Adrenal gland (tissue), 9 donors: ENCODE results near the gene RMP24.
A peak's percentile ranks its signal among the peaks of the same experiment; 100 is the strongest.
"Not testable (repeated sequence)": the region's sequence is repeated elsewhere in the genome, so short reads cannot be mapped to it uniquely, and the experiment has no call there.

ENCODE experiments used
- DNase-seq, 7 donors: peaks; one replicate each; pipeline ENCODE4 v3.0.0-alpha.2; 2019 to 2020
- H3K27ac ChIP-seq, 5 donors: fragments of 200-600 bp; sonication (generic) in 4 of 5; 1 replicate in 3 of 5; 2 replicates in 2 of 5; pipeline versions ENCODE4 v1.5.1 to v1.8.0; 2016 to 2020; ENCODE audit warnings: mild to moderate bottlenecking in 1 of 5
- H3K27me3 ChIP-seq: fragments of 200-600 bp; 2 replicates; pipeline ENCODE4 v1.8.0; 2021
- H3K36me3 ChIP-seq, 2 donors: fragments of 200-600 bp; replicated peaks in 1 of 2; 1 replicate in 1 of 2; 2 replicates in 1 of 2; pipeline versions ENCODE4 v1.5.1 to v1.8.0; 2018 to 2022
- H3K4me1 ChIP-seq, 2 donors: fragments of 200-600 bp; replicated peaks in 1 of 2; 1 replicate in 1 of 2; 2 replicates in 1 of 2; pipeline versions ENCODE4 v1.5.1 to v1.8.0; 2018 to 2021
- H3K4me3 ChIP-seq, 4 donors: fragments of 200-600 bp; sonication (generic) in 3 of 4; one replicate each; pipeline ENCODE4 v1.5.1; 2016 to 2018
- H3K9me3 ChIP-seq, 3 donors: fragments of 200-600 bp; sonication (generic) in 1 of 3; replicated peaks in 1 of 3; 1 replicate in 2 of 3; 2 replicates in 1 of 3; pipeline versions ENCODE4 v1.5.1 to v1.8.0; 2016 to 2021
- CTCF ChIP-seq, 6 experiments: fragments of 450-650 bp in 4 of 6; fragments of 200-600 bp in 2 of 6; sonication (generic) in 1 of 6; IDR thresholded peaks; 1 replicate in 5 of 6; 2 replicates in 1 of 6; pipeline versions ENCODE4 v1.5.1 to v1.8.0; 2016 to 2021; ENCODE audit warnings: antibody characterized with exemption in 6 of 6, mild to moderate bottlenecking in 2 of 6, moderate library complexity in 1 of 6
- POLR2A ChIP-seq, 2 donors: fragments of 450-650 bp; IDR thresholded peaks; one replicate each; pipeline ENCODE4 v1.6.1; 2017; ENCODE audit warnings: antibody characterized with exemption in 2 of 2, mild to moderate bottlenecking in 2 of 2, moderate library complexity in 1 of 2
- WGBS, 4 donors: extraction: QIAGEN DNeasy Blood & Tissue Kit in 2 of 4; methylation state at CpG; one replicate each; pipeline versions ENCODE4 v1.1.5 to v1.1.7; 2013 to 2017; 5-methylcytosine and 5-hydroxymethylcytosine counted together
- intact Hi-C, 2 donors: fragments of 100-400 bp; cut with DNase I; formaldehyde crosslinking; loops; one replicate each; pipeline versions ENCODE4 v1.14.1 to v1.15.0; 2022 to 2023
- donor health status: healthy with polysubstance abuse.
- donor health status: Bipolar disorder and iron deficiency.
- donor health status: DM: yes; HTN: yes; CAD: no.
- donor health status: DM: no; HTN: no; CAD: no.
- donor health status: DM: no; HTN: no; CAD: no.

Gene RMP24

GRCh38 chr18:35964319-35964718 is 8.2 kb upstream of the RMP24 start:
- Histone ChIP-seq H3K4me1 (no peaks in the 10 kb centered on the region), H3K36me3 (no peaks in the 10 kb centered on the region), H3K9me3 (no peaks in the 10 kb centered on the region), H3K27me3 (no peaks in the 10 kb centered on the region), H3K4me3 (no peak overlapping the region), H3K27ac (no peak overlapping the region)
- no peak for TF ChIP-seq POLR2A (IDR thresholded peaks at IDR 0.05)
- no peak for TF ChIP-seq CTCF (IDR thresholded peaks at IDR 0.05)
- no peak for DNase-seq
- intact Hi-C loops, result no loop called here

- H3K36me3 ChIP-seq, DNase-seq, H3K27ac ChIP-seq, H3K27me3 ChIP-seq, H3K9me3 ChIP-seq, H3K4me3 ChIP-seq, intact Hi-C loops, H3K4me1 ChIP-seq: not testable (repeated sequence)
- 82 to 89% (median 88%) methylated on average over 4 of the region's 4 CpGs for WGBS, 4 donors
These were observed 4.6 kb upstream of the RMP24 start for GRCh38 chr18:35967866-35968265.

- H3K36me3 ChIP-seq, result no peaks in the 10 kb centered on the region
- no peaks in the 10 kb centered on the region for H3K9me3 ChIP-seq
- TF ChIP-seq POLR2A (IDR thresholded peaks at IDR 0.05) (no peak), CTCF (IDR thresholded peaks at IDR 0.05) (no peak)
- H3K27me3 ChIP-seq, result no peaks in the 10 kb centered on the region
- DNase-seq, result no peak
- no peak overlapping the region for H3K4me3 ChIP-seq
- no peak overlapping the region for H3K27ac ChIP-seq
- H3K4me1 ChIP-seq, result peaks cover 6 to 13% of the 10 kb centered on the region in 2 donors
- intact Hi-C loops, result no loop called here
- 72 to 83% (median 79%) methylated on average over 9 of the region's 9 CpGs for WGBS, 4 donors
These were observed 4.1 kb upstream of the RMP24 start for GRCh38 chr18:35968278-35968880.

GRCh38 chr18:35969676-35970075 is 2.8 kb upstream of the RMP24 start:
- Histone ChIP-seq H3K36me3 (no peaks in the 10 kb centered on the region), H3K27me3 (no peaks in the 10 kb centered on the region), H3K4me3 (no peak overlapping the region), H3K4me1 (peaks cover 11 to 26% of the 10 kb centered on the region in 2 donors), H3K9me3 (no peaks in the 10 kb centered on the region), H3K27ac (no peak overlapping the region)
- intact Hi-C loops, result no loop called here
- TF ChIP-seq CTCF (IDR thresholded peaks at IDR 0.05) (no peak), POLR2A (IDR thresholded peaks at IDR 0.05) (no peak)
- DNase-seq, result no peak

- no peaks in the 10 kb centered on the region for H3K9me3 ChIP-seq
- H3K27me3 ChIP-seq, result no peaks in the 10 kb centered on the region
- H3K27ac ChIP-seq, result peak overlapping the region; percentile 2 to 93 (median 85)
- DNase-seq, result no peak
- intact Hi-C loops, result no loop called here
- peaks cover 11 to 26% of the 10 kb centered on the region in 2 donors for H3K4me1 ChIP-seq
- peaks cover 0 to 7% of the 10 kb centered on the region in 2 donors for H3K36me3 ChIP-seq
- TF ChIP-seq CTCF (IDR thresholded peaks at IDR 0.05) (no peak), POLR2A (IDR thresholded peaks at IDR 0.05) (no peak)
- peak overlapping the region in 2 of 4 donors; percentile 77 to 81 for H3K4me3 ChIP-seq
- WGBS, 4 donors, result 28 to 32% (median 31%) methylated on average over 15 of the region's 15 CpGs
These were observed 750 bp upstream of the RMP24 start for GRCh38 chr18:35971661-35972196.
